ENCODE data around the gene OR6B2.

OR6B2 gene

GRCh38 chr2:240041363-240041762 lies 11.1 kb upstream of the OR6B2 start:
- DNase-seq (ENCODE audit: low read depth in 2 of 2): no peak

- no peak for DNase-seq (ENCODE audit: low read depth in 2 of 2)
Measured at GRCh38 chr2:240037358-240037757, 7.1 kb upstream of the OR6B2 start.

- no peak for DNase-seq (ENCODE audit: low read depth in 2 of 2)
Measured at GRCh38 chr2:240033330-240033678, 3.1 kb upstream of the OR6B2 start.

- DNase-seq (ENCODE audit: low read depth in 2 of 2): no peak
Measured at GRCh38 chr2:240032406-240033329, 2.4 kb upstream of the OR6B2 start.

- DNase-seq (ENCODE audit: low read depth in 2 of 2): no peak
Measured at GRCh38 chr2:240024766-240025165, 5.5 kb downstream of the OR6B2 start.

- DNase-seq (ENCODE audit: low read depth in 2 of 2): no peak
Measured at GRCh38 chr2:240023792-240024191, 6.4 kb downstream of the OR6B2 start.

GRCh38 chr2:240021488-240022104 lies 8.6 kb downstream of the OR6B2 start:
- DNase-seq (ENCODE audit: low read depth in 2 of 2): peak; percentile 24 to 27

GRCh38 chr2:240018071-240018750 lies 12.0 kb downstream of the OR6B2 start:
- no peak for DNase-seq (ENCODE audit: low read depth in 2 of 2)

- DNase-seq (ENCODE audit: low read depth in 2 of 2): no peak
Measured at GRCh38 chr2:240014327-240014726, 15.9 kb downstream of the OR6B2 start.

- no peak for DNase-seq (ENCODE audit: low read depth in 2 of 2)
Measured at GRCh38 chr2:240013343-240013742, 16.9 kb downstream of the OR6B2 start.

- DNase-seq (ENCODE audit: low read depth in 2 of 2): no peak
Measured at GRCh38 chr2:240002983-240003382, 27.2 kb downstream of the OR6B2 start.

- DNase-seq (ENCODE audit: low read depth in 2 of 2): no peak
Measured at GRCh38 chr2:240000671-240001070, 29.6 kb downstream of the OR6B2 start.

- no peak for DNase-seq (ENCODE audit: low read depth in 2 of 2)
Measured at GRCh38 chr2:239997686-239998409, 32.4 kb downstream of the OR6B2 start.

GRCh38 chr2:239994086-239994485 lies 36.1 kb downstream of the OR6B2 start:
- no peak for DNase-seq (ENCODE audit: low read depth in 2 of 2)

GRCh38 chr2:239993291-239993690 lies 36.9 kb downstream of the OR6B2 start:
- no peak for DNase-seq (ENCODE audit: low read depth in 2 of 2)

GRCh38 chr2:239991689-239992314 lies 38.4 kb downstream of the OR6B2 start:
- DNase-seq (ENCODE audit: low read depth in 2 of 2): no peak

GRCh38 chr2:239990966-239991365 lies 39.3 kb downstream of the OR6B2 start:
- no peak for DNase-seq (ENCODE audit: low read depth in 2 of 2)

GRCh38 chr2:239985356-239985755 lies 44.9 kb downstream of the OR6B2 start:
- DNase-seq (ENCODE audit: low read depth in 2 of 2): no peak

GRCh38 chr2:239984421-239985194 lies 45.6 kb downstream of the OR6B2 start:
- DNase-seq (ENCODE audit: low read depth in 2 of 2): no peak

GRCh38 chr2:239983004-239983778 lies 47.0 kb downstream of the OR6B2 start:
- no peak for DNase-seq (ENCODE audit: low read depth in 2 of 2)
